Embryonic facial prominence (tissue), 1 donor: ENCODE data around the gene REM2.

Experiments
- DNase-seq: peaks from one replicate; pipeline ENCODE4 v3.0.0-alpha.2; 2016; ENCODE audit errors: extremely low spot score

REM2 gene

DNA sequence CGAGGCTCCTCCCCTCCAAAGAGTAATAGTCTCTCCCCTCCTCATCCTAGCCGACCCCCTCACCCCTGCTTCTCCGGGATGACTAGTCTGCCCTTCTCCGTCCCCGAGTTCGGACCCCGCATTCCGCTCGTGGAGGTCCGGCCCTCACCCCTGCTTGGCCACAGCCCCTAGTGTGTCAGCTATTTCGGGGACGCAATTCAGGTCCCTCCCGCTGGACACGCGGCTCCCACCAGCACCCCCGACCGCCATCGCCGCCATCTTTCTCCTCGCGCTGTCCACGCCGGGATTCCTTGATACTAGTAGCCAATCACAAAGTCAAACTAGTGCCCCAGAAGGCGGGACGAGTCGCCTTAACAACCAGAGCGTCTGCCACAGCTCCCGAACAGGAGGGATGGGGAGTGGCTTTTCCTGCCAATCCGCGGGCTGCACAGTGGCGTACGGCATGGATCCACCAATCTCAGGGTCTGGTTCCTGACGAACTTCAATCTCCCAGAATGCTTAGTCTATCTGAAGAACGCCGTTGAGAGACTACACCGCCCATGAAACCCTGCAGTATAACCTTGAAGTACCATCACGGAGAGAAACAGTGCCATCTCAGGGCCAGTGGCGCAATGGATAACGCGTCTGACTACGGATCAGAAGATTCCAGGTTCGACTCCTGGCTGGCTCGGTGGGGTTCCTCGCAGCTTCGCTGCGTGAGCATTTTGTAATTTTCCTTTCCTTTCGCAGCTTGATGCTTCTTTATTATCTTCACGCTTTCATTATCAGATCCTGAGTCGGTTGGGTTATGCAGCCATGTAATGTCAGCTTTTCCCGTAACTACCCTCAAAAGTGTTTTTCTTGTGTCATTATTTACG lies 46.3 kb downstream of the REM2 start, which contains the start of gene PRMT5:
TSS of gene PRMT5 (minus strand) at position 273 of the 857 bp plus-strand sequence. CDS start at position 258, 15 bp downstream.
- peak; percentile 100 for DNase-seq

DNA sequence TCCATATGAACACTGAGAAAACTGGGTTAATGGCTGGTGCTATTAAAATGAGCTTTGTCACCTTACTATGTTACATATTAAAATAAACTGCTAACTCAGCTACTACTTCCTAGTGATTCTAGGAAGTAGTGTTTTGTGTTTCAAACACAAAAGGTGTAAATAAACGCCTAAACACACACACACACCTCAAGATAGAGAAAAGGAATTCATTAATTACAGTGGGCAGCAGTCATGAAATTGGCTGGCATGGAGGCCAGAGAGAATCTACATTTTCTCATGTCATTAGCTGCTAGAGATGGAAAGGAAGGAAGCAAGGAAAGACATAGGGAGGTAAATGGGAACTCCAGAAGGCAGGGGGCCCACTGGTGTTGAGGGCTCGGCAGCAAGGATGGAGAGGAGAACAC lies 46.9 kb downstream of the REM2 start:
- DNase-seq, result no peak

DNA sequence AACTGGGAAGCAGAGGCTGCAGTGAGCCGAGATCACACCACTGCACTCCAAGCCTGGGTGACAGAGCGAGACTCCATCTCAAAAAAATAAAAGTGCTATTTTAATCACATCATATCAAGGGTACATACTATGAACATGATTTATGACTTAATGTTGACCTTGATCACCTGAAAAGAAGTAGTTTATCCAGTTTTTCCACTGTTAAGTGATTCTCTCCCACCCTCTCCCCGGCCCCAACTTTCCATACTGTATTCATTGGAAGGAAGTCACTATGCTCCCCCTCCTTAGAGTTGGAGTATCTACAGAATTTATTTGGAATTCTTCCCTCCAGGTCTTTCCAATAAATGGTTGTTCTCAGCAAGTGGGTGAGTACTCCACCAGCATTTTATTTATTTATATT lies 49.1 kb downstream of the REM2 start:
- DNase-seq, result no peak

- no peak for DNase-seq
Observed at GRCh38 chr14:22935156-22935555, 52.1 kb downstream of the REM2 start.
